ENCODE results near the gene GRAMD1B.
"Not testable (repeated sequence)": the region's sequence is repeated elsewhere in the genome, so short reads cannot be mapped to it uniquely, and the experiment has no call there.

The GRAMD1B gene

DNA sequence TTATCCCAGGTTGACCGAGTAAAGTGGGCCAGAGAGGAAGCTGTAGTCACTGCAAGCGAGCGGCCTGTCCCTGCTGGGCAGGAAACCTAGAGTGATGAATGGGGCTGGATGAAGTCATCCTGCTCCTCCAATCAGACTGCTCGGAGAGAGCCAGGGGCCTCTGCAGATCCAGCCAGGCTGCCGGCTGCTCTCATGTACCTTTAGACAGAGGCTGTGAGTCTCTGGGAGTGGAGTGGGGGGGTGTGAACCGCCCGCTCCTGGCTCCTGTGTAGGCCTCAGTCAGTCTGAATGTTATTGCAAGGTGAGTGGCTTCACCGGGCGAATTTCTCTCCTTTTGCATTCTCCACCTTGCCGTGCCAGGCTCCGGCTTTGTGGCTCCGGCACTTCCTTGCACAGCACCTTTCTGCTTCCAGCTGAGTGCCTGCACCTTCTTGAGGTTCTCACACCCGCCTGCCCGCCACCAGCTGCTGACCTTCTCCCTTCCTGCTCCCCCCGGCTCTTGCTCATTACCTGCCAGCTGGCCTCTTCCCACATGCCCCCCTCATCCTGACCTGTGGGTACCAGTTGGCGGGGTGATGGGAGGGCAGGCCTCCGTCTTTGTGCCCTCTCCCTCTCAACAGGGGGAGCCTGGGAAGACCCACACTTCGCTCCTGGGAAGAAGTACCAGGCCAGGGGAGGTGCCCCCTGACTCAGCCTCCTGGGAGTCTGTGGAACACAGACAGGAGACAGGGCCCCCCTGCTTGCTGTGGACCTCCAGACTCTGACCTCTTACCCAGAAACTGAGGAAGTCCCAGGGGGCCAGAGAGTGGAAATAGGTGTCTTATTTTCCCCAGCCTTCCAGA is 79.9 kb downstream of the GRAMD1B start:
- DNase-seq (ENCODE audit: low spot score), result peak; percentile 77

DNA sequence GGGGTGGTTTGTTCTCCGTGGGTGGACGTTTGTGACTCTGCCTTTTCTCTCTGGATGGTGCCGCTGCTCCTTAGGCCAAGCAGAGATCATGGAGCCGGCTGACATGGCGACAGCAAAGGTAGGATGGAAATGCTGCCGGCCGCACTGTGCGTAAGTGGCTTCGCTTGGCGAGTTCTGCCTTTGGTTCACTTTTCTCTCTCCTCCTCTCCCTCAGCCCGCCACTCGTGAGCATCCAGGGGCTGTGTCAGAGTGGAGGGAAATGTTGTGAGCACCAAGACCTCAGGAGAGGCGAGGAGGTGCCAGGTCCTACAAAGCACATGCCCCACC is 80.5 kb downstream of the GRAMD1B start:
- DNase-seq (ENCODE audit: low spot score), result no peak

DNA sequence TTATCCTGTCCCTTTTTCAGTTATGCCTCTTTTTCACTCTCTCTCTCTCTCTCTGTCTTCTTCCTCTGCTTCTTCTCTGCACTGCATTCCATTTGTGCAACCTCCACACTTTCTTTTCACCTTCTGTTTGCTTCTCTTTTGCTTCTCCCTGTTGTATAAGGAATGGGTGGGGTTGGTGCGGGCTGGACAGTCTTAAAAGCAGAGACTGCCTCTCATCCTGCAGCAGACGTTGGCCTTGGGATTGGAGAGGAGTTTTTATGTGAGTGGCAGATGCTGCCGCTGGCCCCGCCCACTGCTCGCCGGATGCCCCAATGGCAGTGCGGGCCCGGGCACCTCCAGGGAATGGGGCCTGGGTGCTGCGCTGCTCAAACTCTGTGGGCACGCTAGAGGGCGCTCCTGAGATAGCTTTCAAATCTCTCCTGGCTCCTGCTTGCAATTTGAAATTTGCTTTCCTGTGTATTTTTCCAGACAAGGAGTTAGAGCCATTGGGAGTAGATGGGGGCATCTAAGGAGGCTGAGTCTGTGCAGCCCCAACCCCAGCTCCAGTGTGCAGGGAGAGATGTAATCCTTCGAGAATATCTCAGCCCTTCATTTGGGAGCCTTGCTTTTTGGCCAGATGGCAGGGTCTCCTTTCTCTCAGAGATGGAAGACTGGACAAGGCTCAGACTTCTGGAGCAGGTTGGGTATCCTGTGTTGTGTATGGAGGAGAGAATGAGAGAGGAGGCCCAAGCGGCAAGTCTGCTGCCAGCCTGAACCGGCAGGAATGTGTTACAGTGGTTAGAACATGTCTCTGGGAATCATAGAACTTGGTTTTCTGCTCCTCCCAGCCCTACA is 81.2 kb downstream of the GRAMD1B start:
- DNase-seq (ENCODE audit: low spot score), result peak; percentile 95

- not testable (repeated sequence) for DNase-seq (ENCODE audit: low spot score)
These were observed 83.2 kb downstream of the GRAMD1B start for GRCh38 chr11:123513309-123513708.

GRCh38 chr11:123516238-123516637 is 86.2 kb downstream of the GRAMD1B start:
- no peak for DNase-seq (ENCODE audit: low spot score)

DNA sequence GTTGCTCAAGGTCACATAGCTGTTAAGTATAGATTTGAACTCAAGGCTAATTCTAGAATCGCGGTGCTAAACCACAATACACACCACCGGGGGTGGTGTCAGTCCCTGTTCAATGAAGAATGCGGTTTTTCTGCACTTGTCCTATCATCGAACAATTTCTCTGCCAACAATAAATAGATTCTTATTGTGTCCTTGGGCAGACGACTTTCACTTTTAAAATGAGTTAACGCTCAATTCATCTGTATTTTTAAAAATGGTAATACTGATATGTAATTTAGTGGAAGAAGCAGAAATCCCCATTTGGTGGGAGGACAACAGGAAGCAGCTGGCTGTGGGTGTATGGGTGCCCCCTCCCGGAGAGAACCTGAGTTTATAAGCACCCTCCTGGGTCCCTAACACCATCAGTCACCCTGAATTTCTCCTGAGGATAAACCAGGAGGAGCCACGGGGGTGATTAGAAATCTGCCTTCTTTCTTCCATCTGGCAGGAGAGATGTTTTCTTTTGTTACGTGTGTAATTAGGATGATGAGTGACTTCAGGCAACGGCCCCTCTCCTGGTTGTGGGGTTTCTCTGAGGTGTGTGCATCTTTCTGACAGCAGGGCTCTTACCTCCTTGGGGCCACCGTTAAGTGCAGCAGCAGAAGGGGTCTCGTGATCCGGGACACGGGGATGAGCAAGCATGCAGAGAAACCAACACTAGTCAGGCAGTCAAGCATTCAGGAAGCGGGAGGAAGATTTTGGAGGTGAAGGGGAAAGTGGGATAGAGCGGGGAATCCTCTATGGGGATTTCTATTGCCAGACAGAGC is 87.7 kb downstream of the GRAMD1B start:
- DNase-seq (ENCODE audit: low spot score), result no peak

DNA sequence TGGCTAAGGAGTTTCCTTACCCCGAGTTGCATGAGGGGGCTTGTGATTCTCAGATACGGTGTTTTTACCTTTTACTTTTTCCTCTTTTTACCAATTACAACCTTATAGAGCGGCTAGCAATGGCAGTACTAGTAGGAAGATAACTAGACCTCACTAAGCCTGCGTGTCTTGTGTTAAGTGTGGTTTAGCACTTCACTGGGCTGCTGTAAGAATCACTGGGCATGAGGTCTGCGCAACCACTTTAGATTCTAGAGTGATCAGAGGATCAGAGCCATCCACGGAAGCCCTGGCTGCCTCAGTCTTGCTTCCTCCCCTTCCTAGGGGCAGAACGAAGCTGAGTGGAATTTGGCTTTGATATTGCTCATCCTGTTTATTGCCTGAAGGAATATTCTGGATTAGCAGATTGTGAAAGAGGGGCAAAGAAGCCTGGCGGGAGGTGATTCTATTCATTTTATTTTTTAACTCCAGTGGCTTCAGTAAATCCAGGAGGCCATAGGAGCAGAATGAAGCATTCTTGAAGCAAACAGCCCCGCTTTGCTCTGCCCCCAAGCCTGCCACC is 88.5 kb downstream of the GRAMD1B start:
- DNase-seq (ENCODE audit: low spot score), result no peak

GRCh38 chr11:123519055-123519796 is 89.2 kb downstream of the GRAMD1B start:
- DNase-seq (ENCODE audit: low spot score), result no peak

DNA sequence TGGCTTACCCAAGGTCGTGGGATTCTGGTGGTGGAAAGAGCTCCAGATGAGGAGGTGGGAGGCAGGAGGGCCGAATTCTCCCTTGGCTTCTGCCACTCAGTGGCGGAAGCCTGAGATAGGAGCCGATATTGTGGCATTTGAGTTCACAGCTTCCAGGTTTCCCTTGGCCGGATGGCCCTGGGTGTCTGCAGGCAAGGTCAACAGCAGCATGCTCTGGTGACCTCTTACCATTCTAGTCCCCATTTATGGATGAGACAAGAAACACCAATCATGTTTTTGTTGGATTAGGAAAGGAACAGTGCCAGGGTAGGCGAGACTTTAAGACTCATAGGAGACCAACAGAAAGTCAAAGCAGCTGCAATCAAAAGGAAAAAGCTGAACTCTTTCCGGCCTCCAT is 89.7 kb downstream of the GRAMD1B start:
- no peak for DNase-seq (ENCODE audit: low spot score)

DNA sequence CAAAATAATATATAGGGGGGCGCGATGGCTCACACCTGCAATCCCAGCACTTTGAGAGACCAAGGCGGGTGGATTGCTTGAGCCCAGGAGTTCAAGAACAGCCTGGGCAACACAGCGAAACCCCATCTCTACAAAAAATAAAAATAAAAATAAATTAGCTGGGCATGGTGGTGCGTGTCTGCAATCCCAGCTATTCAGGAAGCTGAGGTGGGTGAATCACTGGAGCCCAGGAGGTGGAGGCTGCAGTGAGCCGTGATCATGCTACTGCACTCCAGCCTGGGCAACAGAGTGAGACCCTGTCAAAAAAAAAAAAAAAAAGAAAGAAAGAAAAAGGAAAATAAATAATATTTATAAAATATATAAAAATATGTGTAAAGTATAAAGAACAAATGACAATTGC is 90.4 kb downstream of the GRAMD1B start:
- DNase-seq (ENCODE audit: low spot score), result not testable (repeated sequence)

DNA sequence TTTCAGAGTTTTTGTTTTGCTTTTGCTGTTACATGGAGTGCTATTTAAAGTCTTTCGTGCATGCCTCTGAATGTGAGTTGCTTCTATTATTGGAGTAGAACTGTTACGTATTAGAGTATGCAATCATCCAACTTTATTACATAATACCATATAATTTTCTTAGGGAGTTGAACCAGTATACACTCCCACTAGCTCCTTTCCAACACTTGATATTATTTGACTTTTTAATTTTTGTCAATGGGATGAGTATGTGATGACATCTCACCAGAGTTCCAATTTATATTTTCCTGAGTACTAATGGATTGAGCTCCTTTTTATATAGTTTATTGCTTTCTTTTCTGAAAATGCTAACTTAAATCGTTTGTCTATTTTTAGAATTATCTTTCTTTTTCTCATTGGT is 90.9 kb downstream of the GRAMD1B start:
- DNase-seq (ENCODE audit: low spot score), result no peak

DNA sequence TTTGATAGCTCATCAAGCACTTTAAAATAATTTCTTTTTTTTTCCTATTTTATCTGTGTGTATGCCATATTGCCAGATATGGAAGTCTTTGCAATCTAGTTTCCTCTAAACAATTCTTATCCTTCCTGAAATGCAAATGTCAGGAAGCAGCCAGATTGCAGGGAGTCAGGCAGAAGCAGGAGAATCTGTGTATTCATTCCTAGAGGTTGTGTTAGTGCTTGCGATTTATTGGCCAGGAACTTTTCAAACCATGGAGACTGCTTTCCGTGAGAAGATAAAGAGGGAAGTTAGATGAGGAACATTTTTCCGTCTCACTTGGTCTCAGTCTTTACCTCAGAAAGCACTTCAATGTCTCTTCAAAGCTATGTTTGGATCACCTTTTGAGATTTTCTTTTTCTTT is 91.9 kb downstream of the GRAMD1B start:
- no peak for DNase-seq (ENCODE audit: low spot score)

DNA sequence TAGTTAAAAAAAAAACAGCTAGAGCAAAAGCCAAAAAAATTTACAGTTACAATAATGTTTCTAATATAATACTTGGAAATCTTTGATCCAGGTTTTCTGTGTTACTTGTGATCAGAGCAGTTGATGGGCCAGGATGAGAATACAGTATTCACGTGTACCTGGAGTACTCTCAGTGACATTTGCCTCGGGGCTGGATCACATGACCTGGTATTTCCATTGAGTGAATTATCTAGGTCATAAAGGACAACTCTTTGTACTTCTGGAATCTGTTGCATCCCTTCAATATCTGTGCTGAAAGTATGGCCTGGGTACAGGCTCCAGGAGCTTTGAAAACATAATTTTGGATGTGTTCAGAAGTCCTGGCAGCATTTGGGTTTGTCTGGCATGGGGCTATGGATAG is 93.5 kb downstream of the GRAMD1B start:
- DNase-seq (ENCODE audit: low spot score), result no peak

- no peak for DNase-seq (ENCODE audit: low spot score)
These were observed 95.0 kb downstream of the GRAMD1B start for GRCh38 chr11:123525097-123525496.

GRCh38 chr11:123525511-123525918 is 95.4 kb downstream of the GRAMD1B start:
- DNase-seq (ENCODE audit: low spot score), result peak; percentile 35

DNA sequence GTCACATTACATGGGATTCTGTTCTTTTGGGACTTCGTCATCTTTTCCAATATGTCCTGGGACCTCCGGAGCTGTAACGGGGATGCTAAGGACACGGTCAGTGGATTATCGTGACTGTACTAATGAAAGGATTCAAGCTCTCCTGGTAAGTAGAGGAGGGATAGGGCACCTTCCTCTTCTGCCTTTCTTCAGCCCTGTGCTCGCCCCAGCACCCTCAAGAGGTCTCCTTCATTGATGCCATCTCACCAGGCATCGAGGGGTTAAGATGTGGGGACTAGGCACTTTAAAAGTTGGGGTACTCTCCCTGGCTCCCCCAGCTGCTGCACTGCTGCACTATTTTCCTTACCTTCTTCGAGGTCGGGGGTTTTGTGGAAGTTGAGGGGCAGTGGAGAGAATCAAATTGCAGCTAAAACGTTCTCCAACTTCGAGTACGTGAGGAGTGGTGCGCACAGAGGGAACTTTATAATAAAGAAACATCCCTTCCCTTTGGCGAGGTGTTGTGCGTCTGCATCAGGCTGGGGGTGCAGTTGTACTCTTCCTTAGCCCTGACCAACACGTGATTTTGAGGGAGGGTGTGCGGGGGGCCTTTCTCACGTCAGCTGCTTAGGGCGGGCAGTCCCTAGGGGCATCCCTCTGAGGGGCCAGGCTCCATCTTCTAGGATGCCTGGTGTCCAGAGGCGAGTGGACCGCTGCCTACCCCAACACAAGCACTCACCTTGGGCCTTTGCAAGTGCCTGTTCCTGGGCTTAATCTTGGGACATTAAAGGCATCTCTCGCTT is 96.1 kb downstream of the GRAMD1B start:
- DNase-seq (ENCODE audit: low spot score), result no peak

DNA sequence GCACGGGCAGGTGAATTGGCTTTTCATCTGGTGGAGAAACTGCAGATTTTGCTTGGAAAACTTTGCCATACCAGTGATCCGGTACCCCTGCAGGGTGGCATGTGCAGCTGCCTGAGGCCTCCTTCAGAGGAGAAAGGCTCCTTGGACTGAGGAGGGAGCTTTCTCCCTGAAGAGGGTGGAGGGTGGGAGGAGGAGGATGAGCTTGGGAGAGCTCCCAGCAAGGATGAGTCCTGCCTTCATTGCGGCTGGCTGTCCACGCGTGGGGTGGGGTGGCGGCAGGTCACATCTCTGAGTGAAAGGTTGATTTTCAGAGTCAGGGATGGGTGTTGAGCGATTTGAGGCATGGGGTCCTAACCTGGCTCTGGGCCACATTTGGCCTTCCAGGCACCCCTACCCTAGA is 96.8 kb downstream of the GRAMD1B start:
- DNase-seq (ENCODE audit: low spot score), result no peak

GRCh38 chr11:123527526-123527925 is 97.5 kb downstream of the GRAMD1B start:
- no peak for DNase-seq (ENCODE audit: low spot score)

- no peak for DNase-seq (ENCODE audit: low spot score)
These were observed 97.9 kb downstream of the GRAMD1B start for GRCh38 chr11:123527947-123528346.

DNA sequence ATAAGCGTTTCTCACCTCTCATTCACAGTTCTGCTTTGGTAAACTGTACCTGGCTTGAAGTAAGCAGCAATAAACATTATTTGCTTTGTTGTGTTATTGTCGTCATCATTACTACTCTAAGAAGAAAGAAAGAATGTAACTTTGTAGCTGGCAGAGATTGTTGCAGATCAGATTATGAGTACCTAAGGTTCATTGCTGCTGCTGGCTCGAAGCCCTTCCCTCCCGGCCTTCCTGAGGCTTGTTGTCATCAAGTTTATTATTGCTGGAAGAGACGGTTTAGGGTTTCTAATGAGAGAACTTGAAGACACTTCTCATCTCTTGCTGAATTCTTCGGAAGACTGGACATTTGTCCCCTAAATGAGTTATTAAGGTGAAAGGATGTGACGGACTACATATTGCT is 101.3 kb downstream of the GRAMD1B start:
- DNase-seq (ENCODE audit: low spot score), result no peak

DNA sequence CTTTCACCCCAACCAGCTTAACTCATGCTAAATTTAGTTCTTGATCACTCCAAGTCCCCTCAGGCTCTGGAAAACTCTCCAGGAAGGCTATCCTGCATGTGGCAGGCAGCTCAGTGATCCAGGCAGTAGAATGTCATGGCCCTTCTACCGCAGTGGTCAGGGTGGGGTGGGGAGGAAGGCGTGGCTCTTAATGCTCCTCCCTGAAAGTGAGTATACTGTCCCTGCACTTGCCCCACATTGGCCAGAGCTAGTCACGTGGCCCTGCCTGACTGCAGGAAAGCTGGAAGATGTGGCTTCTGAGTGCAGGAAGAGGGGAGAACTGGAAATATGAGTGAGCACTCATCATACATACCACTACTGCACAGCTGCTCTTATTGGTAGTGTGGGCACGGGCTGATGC is 102.1 kb downstream of the GRAMD1B start:
- DNase-seq (ENCODE audit: low spot score), result no peak

Measured in iPS-NIHi11 (cell line).